ENCODE data around the gene CAP2.

- TF ChIP-seq POLR2A (IDR thresholded peaks at IDR 0.05) = no peak
- TF ChIP-seq, protein P1, sequence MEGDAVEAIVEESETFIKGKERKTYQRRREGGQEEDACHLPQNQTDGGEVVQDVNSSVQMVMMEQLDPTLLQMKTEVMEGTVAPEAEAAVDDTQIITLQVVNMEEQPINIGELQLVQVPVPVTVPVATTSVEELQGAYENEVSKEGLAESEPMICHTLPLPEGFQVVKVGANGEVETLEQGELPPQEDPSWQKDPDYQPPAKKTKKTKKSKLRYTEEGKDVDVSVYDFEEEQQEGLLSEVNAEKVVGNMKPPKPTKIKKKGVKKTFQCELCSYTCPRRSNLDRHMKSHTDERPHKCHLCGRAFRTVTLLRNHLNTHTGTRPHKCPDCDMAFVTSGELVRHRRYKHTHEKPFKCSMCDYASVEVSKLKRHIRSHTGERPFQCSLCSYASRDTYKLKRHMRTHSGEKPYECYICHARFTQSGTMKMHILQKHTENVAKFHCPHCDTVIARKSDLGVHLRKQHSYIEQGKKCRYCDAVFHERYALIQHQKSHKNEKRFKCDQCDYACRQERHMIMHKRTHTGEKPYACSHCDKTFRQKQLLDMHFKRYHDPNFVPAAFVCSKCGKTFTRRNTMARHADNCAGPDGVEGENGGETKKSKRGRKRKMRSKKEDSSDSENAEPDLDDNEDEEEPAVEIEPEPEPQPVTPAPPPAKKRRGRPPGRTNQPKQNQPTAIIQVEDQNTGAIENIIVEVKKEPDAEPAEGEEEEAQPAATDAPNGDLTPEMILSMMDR (IDR thresholded peaks at IDR 0.05) = no peak
These were observed 38.5 kb upstream of the CAP2 start for GRCh38 chr6:17354700-17355403.

Measured in testis (tissue), 2 donors.